HepG2 (cell line): ENCODE data around the gene EFNA2. TPM values are rescaled to one million over a fixed set of nuclear protein-coding genes. Genes with fewer than 3 reads are reported as not detected.
A peak's percentile ranks its signal among the peaks of the same experiment; 100 is the strongest.

Experiments
- DMAP1 ChIP-seq: IDR thresholded peaks from 2 replicates; pipeline ENCODE4 v1.6.1; 2016
- IRF9 ChIP-seq: sonication (generic); formaldehyde crosslinking; IDR thresholded peaks from 2 replicates; pipeline ENCODE4 v1.8.0; 2022; ENCODE audit warnings: missing genetic modification reagents, mild to moderate bottlenecking, borderline replicate concordance
- NR2F1 ChIP-seq, 2 experiments: fragments of 450-650 bp in 1 of 2; formaldehyde crosslinking in 1 of 2; IDR thresholded peaks; 2 replicates each; pipeline versions ENCODE4 v1.5.0 to v1.6.1; 2016 to 2020; ENCODE audit warnings: mild to moderate bottlenecking in 1 of 2, missing compliant biosample characterization in 1 of 2, missing genetic modification reagents in 1 of 2, moderate library complexity in 1 of 2
- ONECUT2 ChIP-seq: sonication (generic); formaldehyde crosslinking; IDR thresholded peaks from 2 replicates; pipeline ENCODE4 v1.4.0; 2020; ENCODE audit warnings: missing genetic modification reagents
- PBX2 ChIP-seq: IDR thresholded peaks from 2 replicates; pipeline ENCODE4 v1.6.1; 2016; ENCODE audit warnings: control low read depth
- POLR2A ChIP-seq, 2 experiments: IDR thresholded peaks; 2 replicates each; pipeline ENCODE4 v1.6.1; 2011; ENCODE audit warnings: low read depth in 2 of 2, low read length in 2 of 2, mild to moderate bottlenecking in 1 of 2, moderate library complexity in 1 of 2; ENCODE audit not compliant: insufficient read depth in 1 of 2
- POLR2G ChIP-seq: fragments of 200-400 bp; formaldehyde crosslinking; IDR thresholded peaks from 2 replicates; pipeline ENCODE4 v1.6.1; 2018; ENCODE audit warnings: mild to moderate bottlenecking, low read depth, low read length, moderate library complexity
- TEAD3 ChIP-seq: optimal IDR thresholded peaks from 2 replicates; pipeline ENCODE3; 2016; ENCODE audit warnings: borderline replicate concordance
- U2AF1 ChIP-seq: fragments of 200-400 bp; formaldehyde crosslinking; optimal IDR thresholded peaks from 2 replicates; pipeline ENCODE3; 2017; ENCODE audit warnings: mild to moderate bottlenecking, low read depth, low read length
- ZNF18 ChIP-seq: sonication (generic); formaldehyde crosslinking; IDR thresholded peaks from 2 replicates; pipeline ENCODE4 v1.8.0; 2022; ENCODE audit warnings: mild to moderate bottlenecking, missing genetic modification reagents; ENCODE audit not compliant: insufficient replicate concordance
- ZNF281 ChIP-seq: sonication (generic); formaldehyde crosslinking; IDR thresholded peaks from 2 replicates; pipeline ENCODE4 v1.4.0; 2020; ENCODE audit warnings: missing genetic modification reagents, borderline replicate concordance
- ZNF564 ChIP-seq: sonication (generic); formaldehyde crosslinking; IDR thresholded peaks from 2 replicates; pipeline ENCODE4 v1.8.1; 2023; ENCODE audit warnings: mild to moderate bottlenecking, missing genetic modification reagents
- polyA plus RNA-seq, 8 experiments: library from polyadenylated mRNA; depleted of rRNA in 3 of 8; stranded (reverse) in 7 of 8; unstranded in 1 of 8; fragments of >200 nt; fragmentation: Illumina TruSeq in 4 of 8; extraction: Trizol in 4 of 8; gene quantifications; 2 replicates each; pipeline versions ENCODE4 v1.2.1 to v1.2.3, GENCODE V29; 2011 to 2016; ENCODE audit warnings: low read depth in 4 of 8, missing spikeins in 1 of 8, mixed read lengths in 1 of 8; ENCODE audit not compliant: insufficient read depth in 1 of 8
- total RNA-seq, 5 experiments: library from RNA; depleted of rRNA; stranded (reverse); fragments of >200 nt; fragmentation: Illumina TruSeq; extraction: Trizol; gene quantifications; 2 replicates each; pipeline ENCODE4 v1.2.3, GENCODE V29; 2016; ENCODE audit warnings: low read depth in 1 of 5

The EFNA2 gene
- total and polyA plus RNA-seq, 2 of the 13 experiments (the other 11 are each of a cell fraction or from before 2014, with no cell fraction given) = 6.0 to 9.9 TPM

- TF ChIP-seq PBX2 (CRISPR knock-in tag) = no peak
- TF ChIP-seq TEAD3 (CRISPR knock-in tag) = no peak
- peak in 1 of 2 experiments; percentile 44; a peak in 1 of 4 replicates for TF ChIP-seq POLR2A (IDR thresholded peaks at IDR 0.05; ENCODE audit: insufficient read depth in 1 of 2, low read depth in 2 of 2, low read length in 2 of 2)
- TF ChIP-seq NR2F1 (CRISPR knock-in tag; IDR thresholded peaks at IDR 0.05) = 0 out of 4 replicates have a peak, but pooled peaks of 1 of the 2 experiments have one; percentile 13
- TF ChIP-seq ONECUT2 (CRISPR knock-in tag) = no peak
- 0 out of 2 replicates have a peak, but pooled peaks have one; percentile 5 for TF ChIP-seq DMAP1
- peak; percentile 85 for TF ChIP-seq ZNF281 (CRISPR knock-in tag)
- TF ChIP-seq U2AF1 = no peak
- peak; percentile 70 for TF ChIP-seq POLR2G
- peak; percentile 3 for TF ChIP-seq ZNF18 (CRISPR knock-in tag)
- TF ChIP-seq IRF9 = peak; percentile 53; the same call in 1 of the 2 replicates
- TF ChIP-seq ZNF564 (CRISPR knock-in tag) = no peak
- TF ChIP-seq, all 625 proteins: peak for 100
Measured at GRCh38 chr19:1245494-1246264, 40.0 kb upstream of the EFNA2 start (continued).
